H1 (cell line): Measurements from ENCODE around the gene HLF. TPM values are rescaled to one million over a fixed set of nuclear protein-coding genes. Genes with fewer than 3 reads are reported as not detected.

Experiments
- CTCF ChIA-PET: fragments of 300-600 bp; sonication (Branson Sonifier 250); formaldehyde crosslinking; loops from one replicate; lab custom pipeline; 2021; ENCODE audit not compliant: partially characterized antibody; lab: Charles Lee
- POLR2A ChIA-PET: fragments of 300-600 bp; sonication (Branson Sonifier 250); formaldehyde crosslinking; loops from one replicate; lab custom pipeline; 2021; ENCODE audit warnings: inconsistent platforms; ENCODE audit not compliant: partially characterized antibody; lab: Charles Lee
- DNase-seq, 2 experiments: peaks; one replicate each; pipeline versions ENCODE4 v3.0.0 to v3.0.0-alpha.2; 2010 to 2022; ENCODE audit warnings: low spot score in 2 of 2, low read depth in 1 of 2, mixed read lengths in 1 of 2
- FAIRE-seq: peaks from 2 replicates; lab custom pipeline; 2011; peaks lifted over from hg19 to GRCh38; lab: Jason Lieb, UNC
- H2AFZ ChIP-seq: 2 replicates; pipeline ENCODE4 v1.8.1; 2012; ENCODE audit warnings: low read length, inconsistent platforms
- H2AK5ac ChIP-seq: 2 replicates; pipeline ENCODE4 v1.6.1; 2013; ENCODE audit warnings: low read depth, low read length
- H2BK120ac ChIP-seq: replicated peaks from 2 replicates; pipeline ENCODE3; 2013; ENCODE audit warnings: low read depth, low read length, inconsistent platforms
- H2BK12ac ChIP-seq: 2 replicates; pipeline ENCODE4 v1.6.1; 2013; ENCODE audit warnings: low read depth, low read length
- H2BK15ac ChIP-seq: 2 replicates; pipeline ENCODE4 v1.6.1; 2013; ENCODE audit warnings: low read length
- H2BK20ac ChIP-seq: 2 replicates; pipeline ENCODE4 v1.6.1; 2013; ENCODE audit warnings: low read length
- H2BK5ac ChIP-seq: 2 replicates; pipeline ENCODE4 v1.6.1; 2013; ENCODE audit warnings: low read depth, low read length
- H3K14ac ChIP-seq: 2 replicates; pipeline ENCODE4 v1.6.1; 2013; ENCODE audit warnings: inconsistent platforms; ENCODE audit not compliant: insufficient read length
- H3K18ac ChIP-seq: 2 replicates; pipeline ENCODE4 v1.6.1; 2013; ENCODE audit warnings: low read length; ENCODE audit errors: extremely low read depth
- H3K23ac ChIP-seq: 2 replicates; pipeline ENCODE4 v1.6.1; 2013; ENCODE audit warnings: inconsistent platforms; ENCODE audit not compliant: insufficient read length
- H3K23me2 ChIP-seq: 2 replicates; pipeline ENCODE4 v1.6.1; 2013; ENCODE audit warnings: low read depth, low read length
- H3K27ac ChIP-seq: 2 replicates; pipeline ENCODE4 v1.6.1; 2011; ENCODE audit warnings: low read depth, low read length, inconsistent platforms
- H3K27me3 ChIP-seq, 4 experiments: replicated peaks in 1 of 4; 1 replicate in 1 of 4; 2 replicates in 3 of 4; pipeline versions ENCODE4 v1.6.1 to v1.8.1; 2011 to 2013; ENCODE audit warnings: low read length in 3 of 4, mild to moderate bottlenecking in 3 of 4, inconsistent platforms in 2 of 4, mixed read lengths in 2 of 4, moderate library complexity in 1 of 4; ENCODE audit not compliant: control insufficient read depth in 3 of 4, insufficient read depth in 3 of 4; ENCODE audit errors: extremely low read depth in 1 of 4
- H3K36me3 ChIP-seq, 4 experiments: 2 replicates each; pipeline versions ENCODE4 v1.6.1 to v1.8.1; 2011 to 2013; ENCODE audit warnings: mild to moderate bottlenecking in 4 of 4, low read length in 3 of 4, moderate library complexity in 2 of 4, control low read depth in 1 of 4, inconsistent platforms in 1 of 4; ENCODE audit not compliant: insufficient read depth in 4 of 4, control insufficient read depth in 2 of 4
- H3K4ac ChIP-seq: replicated peaks from 2 replicates; pipeline ENCODE3; 2013; ENCODE audit warnings: low read length, low read depth, mixed read lengths, inconsistent platforms; ENCODE audit not compliant: insufficient read length
- H3K4me1 ChIP-seq, 4 experiments: replicated peaks in 1 of 4; 1 replicate in 1 of 4; 2 replicates in 3 of 4; pipeline versions ENCODE4 v1.6.1 to v1.8.1; 2011 to 2013; ENCODE audit warnings: low read length in 3 of 4, inconsistent platforms in 2 of 4, mixed read lengths in 1 of 4; ENCODE audit not compliant: insufficient read depth in 4 of 4, control insufficient read depth in 3 of 4
- H3K4me2 ChIP-seq, 2 experiments: 2 replicates each; pipeline versions ENCODE4 v1.6.1 to v1.8.1; 2011 to 2013; ENCODE audit warnings: low read depth in 2 of 2, low read length in 2 of 2, control low read depth in 1 of 2, inconsistent platforms in 1 of 2, mild to moderate bottlenecking in 1 of 2; ENCODE audit not compliant: insufficient read depth in 1 of 2
- H3K4me3 ChIP-seq, 4 experiments: fragments of 200-600, 300-600 bp in 1 of 4; sonication (generic), shearing (Covaris generic), sonication (Bioruptor Twin) in 1 of 4; 2 replicates each; pipeline versions ENCODE4 v1.5.1 to v1.8.1; 2011 to 2016; ENCODE audit warnings: low read length in 4 of 4, low read depth in 3 of 4, control low read depth in 2 of 4, inconsistent platforms in 2 of 4, mild to moderate bottlenecking in 2 of 4, mixed read lengths in 1 of 4, moderate library complexity in 1 of 4; ENCODE audit not compliant: insufficient read depth in 2 of 4; ENCODE audit errors: extremely low read depth in 1 of 4
- H3K56ac ChIP-seq: replicated peaks from 2 replicates; pipeline ENCODE3; 2013; ENCODE audit warnings: low read depth, mild to moderate bottlenecking, mixed read lengths, low read length, inconsistent platforms; ENCODE audit not compliant: insufficient read length
- H3K79me1 ChIP-seq: 2 replicates; pipeline ENCODE4 v1.6.1; 2013; ENCODE audit warnings: low read depth, low read length, control low read depth
- H3K79me2 ChIP-seq, 2 experiments: 2 replicates each; pipeline versions ENCODE4 v1.6.1 to v1.8.1; 2012 to 2013; ENCODE audit warnings: low read length in 2 of 2, mild to moderate bottlenecking in 2 of 2, inconsistent platforms in 1 of 2; ENCODE audit not compliant: insufficient read depth in 2 of 2, control insufficient read depth in 1 of 2
- H3K9ac ChIP-seq, 4 experiments: replicated peaks in 1 of 4; 1 replicate in 1 of 4; 2 replicates in 3 of 4; pipeline versions ENCODE4 v1.6.1 to v1.8.1; 2011 to 2013; ENCODE audit warnings: low read depth in 3 of 4, low read length in 3 of 4, control low read depth in 2 of 4, mild to moderate bottlenecking in 2 of 4, moderate library complexity in 2 of 4, inconsistent platforms in 1 of 4; ENCODE audit errors: extremely low read depth in 1 of 4
- H3K9me3 ChIP-seq, 2 experiments: 2 replicates each; pipeline versions ENCODE4 v1.6.1 to v1.8.1; 2012 to 2013; ENCODE audit warnings: mild to moderate bottlenecking in 2 of 2, moderate library complexity in 2 of 2, control low read depth in 1 of 2, inconsistent platforms in 1 of 2, low read depth in 1 of 2, low read length in 1 of 2, mixed read lengths in 1 of 2; ENCODE audit not compliant: insufficient read depth in 2 of 2
- H4K20me1 ChIP-seq, 2 experiments: replicated peaks in 1 of 2; 2 replicates each; pipeline versions ENCODE3 to v1.8.1; 2011 to 2013; ENCODE audit warnings: inconsistent platforms in 2 of 2, low read length in 2 of 2, mild to moderate bottlenecking in 1 of 2; ENCODE audit not compliant: insufficient read depth in 2 of 2, control insufficient read depth in 1 of 2
- H4K5ac ChIP-seq: 2 replicates; pipeline ENCODE4 v1.6.1; 2013; ENCODE audit warnings: low read length, low read depth, mixed read lengths, inconsistent platforms; ENCODE audit not compliant: insufficient read length
- H4K8ac ChIP-seq: 2 replicates; pipeline ENCODE4 v1.8.0; 2013; ENCODE audit warnings: mild to moderate bottlenecking, moderate library complexity, low read length, inconsistent platforms; ENCODE audit not compliant: insufficient read depth; ENCODE audit errors: extremely low read depth
- H4K91ac ChIP-seq: replicated peaks from 2 replicates; pipeline ENCODE3; 2013; ENCODE audit warnings: low read length, mixed read lengths, inconsistent platforms; ENCODE audit not compliant: insufficient read length
- E2F6 ChIP-seq: IDR thresholded peaks from 2 replicates; pipeline ENCODE4 v1.6.1; 2012; ENCODE audit warnings: inconsistent platforms
- GABPA ChIP-seq: IDR thresholded peaks from 2 replicates; pipeline ENCODE4 v1.6.1; 2011; ENCODE audit warnings: mild to moderate bottlenecking, low read length, moderate library complexity, borderline replicate concordance; ENCODE audit not compliant: insufficient read depth
- GTF2F1 ChIP-seq: IDR thresholded peaks from 2 replicates; pipeline ENCODE4 v1.6.1; 2012; ENCODE audit warnings: low read depth, low read length, improper control_type of control experiment, borderline replicate concordance
- JUND ChIP-seq: IDR thresholded peaks from 2 replicates; pipeline ENCODE4 v1.6.1; 2011; ENCODE audit warnings: mild to moderate bottlenecking, improper control_type of control experiment, low read length
- MAX ChIP-seq: IDR thresholded peaks from 2 replicates; pipeline ENCODE4 v1.6.1; 2012; ENCODE audit warnings: inconsistent platforms
- NANOG ChIP-seq: IDR thresholded peaks from 2 replicates; pipeline ENCODE4 v1.6.1; 2011; ENCODE audit warnings: low read length, low read depth, mild to moderate bottlenecking, inconsistent platforms; ENCODE audit not compliant: insufficient read depth, poor library complexity, severe bottlenecking
- RBBP5 ChIP-seq: IDR thresholded peaks from 2 replicates; pipeline ENCODE4 v1.7.1; 2012; ENCODE audit warnings: low read depth, mild to moderate bottlenecking, inconsistent platforms, low read length, moderate library complexity, borderline replicate concordance
- RXRA ChIP-seq: IDR thresholded peaks from 2 replicates; pipeline ENCODE4 v1.6.1; 2011; ENCODE audit warnings: low read depth, mild to moderate bottlenecking, low read length, moderate library complexity; ENCODE audit not compliant: insufficient read depth
- SIX5 ChIP-seq: IDR thresholded peaks from 2 replicates; pipeline ENCODE4 v1.6.1; 2011; ENCODE audit warnings: mild to moderate bottlenecking, low read depth, low read length
- SP1 ChIP-seq: IDR thresholded peaks from 2 replicates; pipeline ENCODE4 v1.6.1; 2011; ENCODE audit warnings: low read depth, low read length
- TAF7 ChIP-seq: optimal IDR thresholded peaks from 2 replicates; pipeline ENCODE3; 2011; ENCODE audit warnings: low read depth, mild to moderate bottlenecking, inconsistent platforms, low read length, moderate library complexity, borderline replicate concordance
- ZNF274 ChIP-seq: IDR thresholded peaks from 2 replicates; pipeline ENCODE4 v1.7.0; 2012; ENCODE audit warnings: low read length, borderline replicate concordance; ENCODE audit errors: extremely low read depth
- WGBS, 2 experiments: shearing (Covaris generic) in 1 of 2; methylation state at CpG; one replicate each; pipeline versions ENCODE4 v1.1.6 to v1.1.7; 2013 to 2015; ENCODE audit warnings: low lambda C conversion rate in 2 of 2, mixed read lengths in 2 of 2, inconsistent platforms in 1 of 2, low coverage in 1 of 2, missing lambda C conversion rate in 1 of 2; ENCODE audit not compliant: insufficient replicate concordance in 2 of 2, insufficient coverage in 1 of 2, insufficient read length in 1 of 2; ENCODE audit errors: extremely low coverage in 1 of 2, missing lambda C conversion rate in 1 of 2; 5-methylcytosine and 5-hydroxymethylcytosine counted together
- polyA plus RNA-seq, 7 experiments: library from polyadenylated mRNA; depleted of rRNA in 3 of 7; stranded (reverse) in 5 of 7; unstranded in 2 of 7; fragments of >200 nt in 5 of 7; fragments of 200-250 nt in 2 of 7; gene quantifications; 1 replicate in 5 of 7; 2 replicates in 1 of 7; 4 replicates in 1 of 7; pipeline versions ENCODE4 v1.2.1 to v1.2.3, GENCODE V29; 2011 to 2013; ENCODE audit warnings: missing spikeins in 2 of 7, mixed read lengths in 2 of 7
- total RNA-seq: library from RNA; stranded (reverse); fragmentation: NEBNext Ultra II Directional; extraction: Animal tissue kit (Norgen Biotek cat#: 25700); gene quantifications from 2 replicates; pipeline ENCODE4 v1.2.1, GENCODE V29; 2021

Gene HLF
- total and polyA plus RNA-seq, 2 of the 8 experiments (the other 6 are each of a cell fraction or from before 2014, with no cell fraction given), result 0.39 to 0.60 TPM

- H2BK20ac ChIP-seq, result no peak overlapping the region
- no peak overlapping the region for H3K14ac ChIP-seq
- H3K27ac ChIP-seq, result no peak overlapping the region
- ChIA-PET POLR2A (no interaction called here), CTCF (interaction anchor here (0.7 to 1.4 kb wide), 3 partner anchors 8 to 35 kb away, joined by 3 to 10 read pairs (median 8); no protein-coding TSS in a partner anchor)
- no peaks in the 10 kb centered on the region for H3K9me3 ChIP-seq
- H3K23ac ChIP-seq, result no peak overlapping the region
- H4K20me1 ChIP-seq, result no peaks in the 10 kb centered on the region
- H3K4me3 ChIP-seq, result no peak overlapping the region
- H4K8ac ChIP-seq, result no peak overlapping the region
- no peak overlapping the region for H2BK120ac ChIP-seq
- 94% methylated on average over 7 of the region's 7 CpGs; no CpG with 5 or more reads in 1 of the 2 experiments for WGBS, 2 experiments
- no peak overlapping the region for H2BK5ac ChIP-seq
- FAIRE-seq (no peak), DNase-seq (no peak)
- H4K5ac ChIP-seq, result no peak overlapping the region
- no peak overlapping the region for H3K4ac ChIP-seq
- H3K36me3 ChIP-seq, result no peaks in the 10 kb centered on the region
- peaks cover 0 to 5% (median 0%) of the 10 kb centered on the region in 4 experiments; a peak in 1 of 7 replicates for H3K4me1 ChIP-seq
- no peak overlapping the region for H2BK12ac ChIP-seq
- no peaks in the 10 kb centered on the region for H3K79me2 ChIP-seq
- no peak overlapping the region for H2AFZ ChIP-seq
- no peaks in the 10 kb centered on the region for H3K27me3 ChIP-seq
- no peak overlapping the region for H2BK15ac ChIP-seq
- no peak overlapping the region for H2AK5ac ChIP-seq
- H4K91ac ChIP-seq, result no peak overlapping the region
- no peaks in the 10 kb centered on the region for H3K23me2 ChIP-seq
- no peaks in the 10 kb centered on the region for H3K79me1 ChIP-seq
- no peak overlapping the region for H3K9ac ChIP-seq
- no peak overlapping the region for H3K4me2 ChIP-seq
- H3K18ac ChIP-seq, result no peak overlapping the region
- H3K56ac ChIP-seq, result no peak overlapping the region
- no peak for TF ChIP-seq RBBP5
- TF ChIP-seq TAF7, result no peak
- no peak for TF ChIP-seq ZNF274
- TF ChIP-seq GTF2F1, result no peak
- TF ChIP-seq MAX, result no peak
- TF ChIP-seq JUND, result no peak
- no peak for TF ChIP-seq GABPA
- no peak for TF ChIP-seq NANOG
- TF ChIP-seq SP1, result no peak
- TF ChIP-seq E2F6, result no peak
- no peak for TF ChIP-seq SIX5
- TF ChIP-seq RXRA, result no peak
Measured at GRCh38 chr17:55288356-55289105, 23.8 kb downstream of the HLF start.
